AG08395 (cell line): ENCODE results near the gene STX18.
"Not testable (repeated sequence)": the region's sequence is repeated elsewhere in the genome, so short reads cannot be mapped to it uniquely, and the experiment has no call there.

Experiments used
- DNase-seq: peaks from one replicate; pipeline ENCODE4 v3.0.0; 2012; ENCODE audit warnings: mixed read lengths, low spot score

The STX18 gene

GRCh38 chr4:4507923-4508322 lies 33.9 kb downstream of the STX18 start:
- no peak for DNase-seq

GRCh38 chr4:4507403-4507802 lies 34.4 kb downstream of the STX18 start:
- no peak for DNase-seq

GRCh38 chr4:4506961-4507360 lies 34.9 kb downstream of the STX18 start:
- DNase-seq: no peak

- DNase-seq: not testable (repeated sequence)
Measured at GRCh38 chr4:4505211-4505610, 36.6 kb downstream of the STX18 start.

- no peak for DNase-seq
Measured at GRCh38 chr4:4504783-4505182, 37.1 kb downstream of the STX18 start.

GRCh38 chr4:4502694-4503311 lies 39.0 kb downstream of the STX18 start:
- DNase-seq: no peak

GRCh38 chr4:4501679-4502078 lies 40.2 kb downstream of the STX18 start:
- no peak for DNase-seq

GRCh38 chr4:4499438-4500123 lies 42.3 kb downstream of the STX18 start:
- DNase-seq: no peak

- no peak for DNase-seq
Measured at GRCh38 chr4:4496592-4497372, 45.1 kb downstream of the STX18 start.

- DNase-seq: no peak
Measured at GRCh38 chr4:4494882-4495281, 47.0 kb downstream of the STX18 start.

- DNase-seq: peak; percentile 29
Measured at GRCh38 chr4:4492161-4492847, 49.5 kb downstream of the STX18 start.

- no peak for DNase-seq
Measured at GRCh38 chr4:4491396-4491893, 50.4 kb downstream of the STX18 start.

- no peak for DNase-seq
Measured at GRCh38 chr4:4490816-4491215, 51.0 kb downstream of the STX18 start.

GRCh38 chr4:4490041-4490440 lies 51.8 kb downstream of the STX18 start:
- DNase-seq: no peak

GRCh38 chr4:4488405-4489404 lies 53.1 kb downstream of the STX18 start:
- DNase-seq: peak; percentile 72

GRCh38 chr4:4486969-4487368 lies 54.9 kb downstream of the STX18 start:
- DNase-seq: no peak

GRCh38 chr4:4485806-4486205 lies 56.0 kb downstream of the STX18 start:
- DNase-seq: no peak

GRCh38 chr4:4481399-4481994 lies 60.4 kb downstream of the STX18 start:
- DNase-seq: peak; percentile 28

GRCh38 chr4:4480685-4481398 lies 61.0 kb downstream of the STX18 start:
- peak; percentile 67 for DNase-seq

GRCh38 chr4:4480205-4480604 lies 61.6 kb downstream of the STX18 start:
- no peak for DNase-seq
